ENCODE data around the gene DGKZ. TPM values are rescaled to one million over a fixed set of nuclear protein-coding genes. Genes with fewer than 3 reads are reported as not detected.

Gene DGKZ
- polyA plus RNA-seq, 12 donors, result 45.9 to 91.5 (median 64.7) TPM; not detected in 1

DNA sequence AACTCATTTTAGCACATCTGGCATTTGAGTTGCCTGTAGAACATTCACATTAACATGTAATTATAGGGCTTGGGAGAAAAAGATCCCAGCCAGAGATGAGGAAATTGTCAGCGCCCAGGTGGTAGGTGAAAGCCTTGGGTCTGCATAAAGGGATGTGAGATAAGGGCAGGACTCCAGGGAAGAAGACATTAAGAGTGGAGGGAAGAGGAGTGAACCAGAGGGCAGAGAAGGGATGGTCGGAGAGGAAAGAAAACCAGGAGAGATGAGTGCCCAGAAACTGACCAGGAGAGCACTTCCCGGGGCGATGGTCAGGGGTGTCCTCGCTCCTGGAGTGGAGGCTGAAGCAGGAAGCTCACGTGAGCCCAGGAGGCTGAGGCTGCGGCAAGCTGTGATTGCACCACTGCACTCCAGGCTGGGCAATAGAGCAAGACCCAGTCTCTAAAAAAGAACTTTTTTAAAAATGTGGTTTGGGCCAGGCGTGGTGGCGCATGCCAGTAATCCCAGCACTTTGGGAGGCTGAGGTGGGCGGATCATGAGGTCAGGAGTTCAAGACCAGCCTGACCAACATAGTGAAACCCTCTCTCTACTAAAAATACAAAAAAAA is 20.3 kb upstream of the DGKZ start:
- DNase-seq, result no peak

DNA sequence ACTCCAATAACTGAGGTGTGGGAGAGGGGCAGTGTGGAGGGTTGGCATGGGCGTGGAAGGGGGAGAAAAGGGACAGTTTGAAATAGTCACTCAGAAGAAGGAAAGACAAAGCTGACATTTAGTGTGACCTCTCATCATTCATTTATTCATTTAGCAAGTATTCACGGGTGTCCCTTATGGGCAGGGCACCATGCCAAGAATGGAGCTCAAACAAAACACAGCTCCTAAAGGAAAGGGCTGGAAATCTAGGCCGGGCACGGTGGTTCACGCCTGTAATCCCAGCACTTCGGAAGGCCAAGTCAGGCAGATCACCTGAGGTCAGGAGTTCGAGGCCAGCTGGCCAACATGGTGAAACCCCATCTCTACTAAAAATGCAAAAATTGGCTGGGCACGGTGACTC is 19.4 kb upstream of the DGKZ start:
- DNase-seq, result no peak

DNA sequence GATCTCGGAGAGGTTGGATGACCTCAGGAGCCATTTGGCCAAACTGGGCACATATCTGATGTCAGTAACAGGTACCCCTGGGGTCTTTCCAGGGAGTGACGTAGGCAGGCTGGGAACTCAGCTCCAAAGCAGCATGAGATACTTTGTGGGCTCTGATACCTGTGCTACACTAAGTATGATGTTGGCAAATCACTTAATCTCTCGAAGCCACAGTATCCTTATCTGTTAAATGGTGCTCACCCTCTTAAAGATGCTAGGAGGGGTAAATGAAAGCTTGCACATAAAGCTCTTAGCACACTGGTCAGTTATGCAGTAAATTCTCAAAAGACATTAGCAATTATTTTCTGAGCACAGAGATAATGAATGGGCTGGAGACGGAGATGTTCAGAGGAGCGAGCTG is 17.1 kb upstream of the DGKZ start:
- no peak for DNase-seq

DNA sequence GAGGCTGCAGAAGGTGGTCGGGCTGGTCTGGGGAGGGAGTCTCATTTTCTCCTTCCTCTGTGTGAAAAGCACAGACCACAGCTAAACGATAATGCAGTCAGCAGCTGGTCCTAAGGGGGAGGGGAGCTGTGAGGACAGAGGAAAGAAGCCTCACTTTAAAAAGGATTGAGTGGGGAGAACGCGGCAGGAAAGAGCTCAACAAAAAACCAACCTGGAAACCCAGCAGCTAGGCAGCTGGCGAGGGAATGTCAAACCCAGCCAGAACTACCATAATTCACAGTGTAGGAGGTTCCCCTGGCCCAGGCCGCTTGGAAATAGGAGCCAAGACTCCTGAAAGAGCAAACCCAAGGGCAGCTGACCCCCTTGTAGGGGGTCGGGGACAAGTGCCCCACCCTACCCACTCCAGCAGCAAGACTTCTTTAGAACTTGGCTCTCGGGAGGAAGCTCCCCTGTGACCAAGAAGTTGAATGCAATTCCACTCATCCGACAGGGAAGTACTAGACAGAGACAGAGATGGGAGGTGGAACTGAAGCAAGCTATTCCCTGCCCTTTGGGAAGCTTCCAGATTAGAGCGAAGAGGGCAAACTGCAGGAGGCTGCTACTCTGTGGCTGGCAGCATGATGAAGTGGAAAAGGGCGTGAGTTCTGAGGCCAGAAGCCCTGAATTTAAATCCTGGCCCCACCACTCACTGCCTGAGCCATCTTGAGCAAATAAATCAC is 16.5 kb upstream of the DGKZ start:
- no peak for DNase-seq

GRCh38 chr11:46331282-46331984 is 15.8 kb upstream of the DGKZ start:
- no peak for DNase-seq

DNA sequence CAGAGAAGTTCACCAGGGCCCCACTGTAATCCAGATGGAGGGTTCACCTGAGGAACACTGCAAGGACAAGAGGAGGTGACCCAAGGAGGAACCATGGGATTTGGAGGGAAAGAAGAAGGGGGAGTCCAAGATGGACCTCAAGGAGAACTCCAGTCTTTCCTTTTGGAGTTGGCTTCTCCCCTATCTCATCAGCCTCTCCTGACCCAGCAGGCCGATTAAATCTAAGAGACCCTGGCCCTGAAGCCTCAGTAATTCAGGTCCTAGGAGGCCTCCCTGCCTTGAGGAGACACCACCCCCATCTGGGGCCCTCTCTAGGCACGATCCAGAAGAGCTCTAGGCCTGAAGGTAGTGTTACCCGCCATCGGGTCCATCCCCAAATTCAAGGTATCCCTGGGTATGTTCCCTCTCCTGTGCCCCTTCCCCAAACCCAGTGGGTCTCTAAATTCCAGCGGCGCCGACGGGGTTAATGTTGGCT is 15.1 kb upstream of the DGKZ start:
- DNase-seq, result no peak

DNA sequence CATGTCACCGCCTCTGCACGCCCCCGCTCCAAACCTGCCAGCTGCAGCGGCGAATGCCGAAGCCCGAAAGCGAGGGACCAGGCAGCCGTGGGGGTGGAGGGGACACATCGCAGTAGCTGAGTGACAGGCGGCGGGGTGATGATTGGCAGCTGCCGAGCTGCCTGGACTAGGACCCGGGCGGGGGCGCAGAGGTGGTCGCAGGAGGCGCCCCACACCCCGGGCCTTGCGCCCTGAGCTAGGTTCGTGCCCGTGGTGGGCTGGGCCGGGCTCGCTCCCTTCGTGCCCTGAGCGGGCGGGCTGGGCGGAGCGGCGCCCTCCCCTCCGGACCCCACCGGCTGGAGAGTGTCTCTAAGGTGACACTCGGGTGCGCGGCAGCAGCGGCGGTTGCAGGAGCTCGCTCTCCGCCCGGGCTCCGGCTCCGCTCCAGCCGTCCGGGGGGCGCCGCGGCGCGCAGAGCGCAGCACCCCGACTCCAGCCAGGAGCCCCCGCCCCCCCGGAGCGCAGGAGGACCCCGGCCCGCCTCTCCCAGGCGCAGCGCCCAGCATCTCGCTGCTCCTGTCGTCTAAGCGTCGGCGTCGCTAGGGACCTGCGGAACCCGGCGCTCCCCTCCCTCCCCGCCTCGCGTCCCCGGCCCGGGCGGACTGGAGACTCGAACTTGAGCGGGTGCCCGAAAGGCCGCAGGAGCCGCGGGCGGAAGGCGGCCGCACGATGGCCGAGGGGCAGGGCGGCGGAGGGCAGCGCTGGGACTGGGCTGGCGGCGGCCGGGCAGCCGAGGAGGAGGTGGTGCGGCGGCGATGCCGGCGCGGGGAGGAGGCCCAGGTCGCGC is 14.5 kb upstream of the DGKZ start:
- no peak for DNase-seq

DNA sequence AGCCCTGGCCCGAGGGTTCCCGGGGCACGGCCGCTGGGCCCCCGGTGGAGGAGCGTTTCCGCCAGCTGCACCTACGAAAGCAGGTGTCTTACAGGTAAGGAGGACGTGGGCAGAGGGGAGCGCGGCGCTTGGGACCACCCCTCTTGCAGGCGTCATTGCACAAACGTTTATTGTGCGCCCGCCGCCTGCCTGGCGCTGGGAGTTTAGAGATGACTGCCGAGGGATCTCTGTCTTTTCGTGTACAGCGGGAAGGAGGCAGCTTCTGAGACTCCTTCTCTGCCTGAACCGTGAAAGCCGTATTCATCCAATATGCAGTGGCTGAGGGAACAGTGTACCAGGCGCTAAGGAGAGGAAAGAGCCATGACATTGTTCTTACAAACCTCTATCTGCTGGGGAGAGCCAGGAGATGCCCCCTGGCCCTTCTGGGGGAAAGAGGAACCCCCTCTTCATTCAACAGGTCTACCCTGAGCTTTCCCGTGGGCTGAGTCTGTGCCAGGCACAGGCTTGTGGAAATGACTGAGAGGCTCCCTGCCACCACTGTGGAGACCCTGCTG is 13.8 kb upstream of the DGKZ start:
- DNase-seq, result no peak

DNA sequence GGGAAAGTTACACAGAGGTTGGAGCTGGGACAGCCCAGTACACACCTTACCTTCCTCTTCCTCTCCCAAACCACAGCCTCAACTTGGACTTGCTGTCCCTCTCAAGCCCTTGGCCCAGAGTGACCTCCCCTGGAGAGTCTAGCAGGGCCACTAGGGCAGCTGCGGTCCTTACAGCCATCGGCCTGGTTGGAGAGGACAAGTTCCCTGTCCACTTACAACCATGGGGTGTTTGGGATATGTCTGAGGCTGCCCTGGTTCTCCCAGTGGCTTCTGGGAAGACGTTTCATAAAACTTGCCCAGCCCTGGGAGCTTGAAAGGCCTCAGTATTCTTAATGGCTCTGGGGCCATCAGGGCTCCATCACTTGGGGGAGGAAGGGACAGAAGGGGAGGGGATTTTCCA is 13.1 kb upstream of the DGKZ start:
- DNase-seq, result no peak

- no peak for DNase-seq
Measured at GRCh38 chr11:46335271-46335670, 12.0 kb upstream of the DGKZ start.

DNA sequence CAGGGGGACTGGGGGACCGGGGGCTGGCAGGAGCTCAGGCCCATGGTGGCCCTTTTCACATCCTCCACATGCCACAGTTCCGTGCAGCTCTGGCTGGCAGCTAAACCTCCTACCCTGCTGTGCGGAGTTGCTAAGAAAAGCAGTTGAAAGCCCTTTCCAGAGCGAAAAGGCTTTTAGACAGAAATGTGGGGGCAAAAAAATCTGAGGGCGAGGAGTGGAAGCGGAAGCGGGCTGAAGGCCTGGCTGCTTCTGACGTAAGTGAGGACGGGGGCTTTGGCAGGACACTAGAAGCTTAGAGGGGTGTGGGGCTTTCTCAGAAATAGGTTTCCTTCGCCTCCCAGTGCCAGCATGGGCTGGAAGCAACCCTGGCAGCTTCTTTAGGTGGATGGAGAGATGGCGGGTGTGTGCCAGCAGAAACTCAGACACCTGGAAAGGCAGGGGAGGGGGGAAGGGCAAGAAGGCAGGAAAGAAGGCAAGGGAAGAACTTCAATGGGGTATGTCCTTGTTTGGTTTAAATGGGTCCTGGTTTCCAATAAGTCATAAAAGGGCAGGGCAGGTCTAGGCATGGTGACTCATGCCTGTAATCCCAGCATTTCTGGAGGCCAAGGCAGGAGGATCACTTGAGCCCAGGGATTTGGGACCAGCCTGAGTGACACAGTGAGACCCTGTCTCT is 11.2 kb upstream of the DGKZ start:
- DNase-seq, result no peak

GRCh38 chr11:46336563-46337180 is 10.6 kb upstream of the DGKZ start:
- no peak for DNase-seq

- no peak for DNase-seq
Measured at GRCh38 chr11:46337626-46338345, 9.5 kb upstream of the DGKZ start.

GRCh38 chr11:46338636-46338987 is 8.7 kb upstream of the DGKZ start:
- DNase-seq, result no peak

- no peak for DNase-seq
Measured at GRCh38 chr11:46338988-46339666, 8.1 kb upstream of the DGKZ start.

DNA sequence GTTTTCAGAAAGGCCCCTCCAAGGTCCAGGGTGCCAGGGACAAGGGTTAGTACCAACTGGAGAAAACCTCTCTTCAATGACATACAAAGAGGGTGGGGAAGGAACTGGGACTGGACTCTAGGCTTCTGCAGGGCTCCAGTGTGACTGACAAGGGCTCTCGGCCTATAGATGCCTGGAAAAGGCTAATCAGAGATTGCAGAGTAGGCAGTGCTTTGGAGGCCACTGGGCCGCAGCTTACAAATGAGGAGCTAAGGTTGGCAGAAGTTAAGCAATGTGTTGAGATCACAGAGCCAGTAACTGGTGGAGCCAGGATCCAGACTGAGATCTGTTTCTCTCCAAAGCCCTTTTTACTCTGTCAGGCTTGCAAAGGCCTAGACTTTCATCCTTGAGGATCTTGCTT is 7.4 kb upstream of the DGKZ start:
- DNase-seq, result no peak

- no peak for DNase-seq
Measured at GRCh38 chr11:46341454-46341853, 5.8 kb upstream of the DGKZ start.

GRCh38 chr11:46342239-46342638 is 5.0 kb upstream of the DGKZ start:
- no peak for DNase-seq

DNA sequence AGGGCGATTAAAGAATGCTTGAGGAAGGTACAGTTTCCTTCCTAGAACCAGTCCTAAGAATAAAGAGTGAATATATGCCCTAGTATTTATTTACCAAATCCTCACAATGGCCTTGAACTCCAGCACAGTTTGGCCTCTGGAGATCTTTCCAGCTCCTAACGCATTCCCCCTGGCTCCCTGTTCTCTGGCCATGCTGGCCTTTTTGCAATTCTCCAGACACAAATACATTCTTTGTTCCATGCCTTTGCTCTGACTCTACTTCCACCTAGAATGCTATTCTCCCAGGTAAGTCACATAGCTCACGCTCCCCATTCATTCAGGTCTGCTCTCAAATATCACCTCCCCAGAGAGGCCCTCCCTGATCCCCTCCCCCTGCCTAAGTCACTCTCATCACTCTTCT is 3.7 kb upstream of the DGKZ start:
- DNase-seq, result no peak

- DNase-seq, result no peak
Measured at GRCh38 chr11:46345131-46345597, 2.1 kb upstream of the DGKZ start.

All from muscle of arm (tissue), 12 donors.